Esophagus squamous epithelium (tissue), 5 donors: ENCODE measurements around the gene TMPRSS3. TPM values are rescaled to one million over a fixed set of nuclear protein-coding genes. Genes with fewer than 3 reads are reported as not detected.

Source experiments
- DNase-seq: peaks from one replicate; lab custom pipeline; 2025; lab: John Stamatoyannopoulos, UW
- H3K27ac ChIP-seq, 4 donors: fragments of 200-600 bp; sonication (generic); one replicate each; pipeline ENCODE4 v1.5.1; 2016 to 2019; ENCODE audit warnings: mild to moderate bottlenecking in 1 of 4
- H3K27me3 ChIP-seq, 4 donors: fragments of 200-600 bp; sonication (generic); 1 replicate in 3 of 4; 2 replicates in 1 of 4; pipeline versions ENCODE4 v1.5.1 to v1.6.0; 2017 to 2021; ENCODE audit warnings: antibody characterized with exemption in 1 of 4
- H3K36me3 ChIP-seq, 3 donors: fragments of 200-600 bp; sonication (generic); one replicate each; pipeline ENCODE4 v1.5.1; 2016 to 2019
- H3K4me1 ChIP-seq, 3 donors: fragments of 200-600 bp; sonication (generic); one replicate each; pipeline ENCODE4 v1.5.1; 2017 to 2019
- H3K4me3 ChIP-seq, 4 donors: fragments of 200-600 bp; sonication (generic); 1 replicate in 3 of 4; 2 replicates in 1 of 4; pipeline ENCODE4 v1.5.1; 2016 to 2019; ENCODE audit warnings: mild to moderate bottlenecking in 2 of 4, moderate library complexity in 1 of 4
- H3K9me3 ChIP-seq, 3 donors: fragments of 200-600 bp; sonication (generic); one replicate each; pipeline ENCODE4 v1.5.1; 2016 to 2019
- POLR2A ChIP-seq, 4 donors: fragments of 450-650 bp; IDR thresholded peaks; one replicate each; pipeline ENCODE4 v1.6.1; 2017; ENCODE audit warnings: antibody characterized with exemption in 4 of 4, mild to moderate bottlenecking in 4 of 4, moderate library complexity in 3 of 4
- WGBS, 2 donors: methylation state at CpG; one replicate each; pipeline ENCODE4 v1.1.5; 2018; 5-methylcytosine and 5-hydroxymethylcytosine counted together
- intact Hi-C: fragments of 100-400 bp; cut with DNase I; formaldehyde crosslinking; loops from one replicate; pipeline ENCODE4 v1.15.0; 2022
- total RNA-seq, 4 donors: library from RNA; depleted of rRNA; stranded (reverse); fragments of >200 nt; gene quantifications; one replicate each; pipeline ENCODE4 v1.1.0, GENCODE V29; 2016
- TF ChIP-seq, protein P1 (sequence below), 6 experiments: fragments of 450-650 bp in 4 of 6; fragments of 200-600 bp in 2 of 6; sonication (generic) in 2 of 6; IDR thresholded peaks; one replicate each; pipeline ENCODE4 v1.5.1; 2016 to 2019; ENCODE audit warnings: antibody characterized with exemption in 6 of 6, mild to moderate bottlenecking in 4 of 6, moderate library complexity in 4 of 6
- donor health status: DM: yes; HTN: yes; CAD: no.

Gene TMPRSS3
- total RNA-seq, 4 donors from 2014 or later = 0.09 TPM; not detected in 3

DNA sequence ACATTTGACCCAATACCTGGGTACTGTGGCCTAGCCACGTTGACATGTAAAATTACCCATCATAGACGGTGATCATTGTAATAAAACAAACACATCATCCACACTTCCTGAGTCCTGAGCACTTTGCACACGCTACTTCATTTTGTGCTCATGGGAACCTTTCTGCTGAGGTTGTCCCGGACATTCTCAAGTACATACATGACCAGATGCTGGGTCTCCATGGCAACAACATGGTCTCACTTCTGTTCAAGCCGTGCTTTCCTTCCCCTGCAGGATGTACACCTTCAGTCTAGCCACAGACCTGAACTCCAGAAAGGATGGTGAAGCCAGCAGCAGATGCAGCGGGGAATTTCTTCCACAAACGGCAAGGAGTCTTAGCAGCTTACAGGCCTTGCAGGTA lies 30.6 kb upstream of the TMPRSS3 start:
- no peaks in the 10 kb centered on the region for H3K4me1 ChIP-seq
- WGBS, 2 donors = 70 to 76% methylated on average over 6 to 7 of the region's 7 CpGs
- TF ChIP-seq, protein P1, sequence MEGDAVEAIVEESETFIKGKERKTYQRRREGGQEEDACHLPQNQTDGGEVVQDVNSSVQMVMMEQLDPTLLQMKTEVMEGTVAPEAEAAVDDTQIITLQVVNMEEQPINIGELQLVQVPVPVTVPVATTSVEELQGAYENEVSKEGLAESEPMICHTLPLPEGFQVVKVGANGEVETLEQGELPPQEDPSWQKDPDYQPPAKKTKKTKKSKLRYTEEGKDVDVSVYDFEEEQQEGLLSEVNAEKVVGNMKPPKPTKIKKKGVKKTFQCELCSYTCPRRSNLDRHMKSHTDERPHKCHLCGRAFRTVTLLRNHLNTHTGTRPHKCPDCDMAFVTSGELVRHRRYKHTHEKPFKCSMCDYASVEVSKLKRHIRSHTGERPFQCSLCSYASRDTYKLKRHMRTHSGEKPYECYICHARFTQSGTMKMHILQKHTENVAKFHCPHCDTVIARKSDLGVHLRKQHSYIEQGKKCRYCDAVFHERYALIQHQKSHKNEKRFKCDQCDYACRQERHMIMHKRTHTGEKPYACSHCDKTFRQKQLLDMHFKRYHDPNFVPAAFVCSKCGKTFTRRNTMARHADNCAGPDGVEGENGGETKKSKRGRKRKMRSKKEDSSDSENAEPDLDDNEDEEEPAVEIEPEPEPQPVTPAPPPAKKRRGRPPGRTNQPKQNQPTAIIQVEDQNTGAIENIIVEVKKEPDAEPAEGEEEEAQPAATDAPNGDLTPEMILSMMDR (IDR thresholded peaks at IDR 0.05) = no peak
- no peak for TF ChIP-seq POLR2A (IDR thresholded peaks at IDR 0.05)
- no peak for DNase-seq
- H3K27me3 ChIP-seq = peaks cover 0 to 95% (median 0%) of the 10 kb centered on the region in 4 donors
- intact Hi-C loops = no loop called here
- H3K9me3 ChIP-seq = no peaks in the 10 kb centered on the region
- H3K4me3 ChIP-seq = no peak overlapping the region
- H3K27ac ChIP-seq = no peak overlapping the region
- no peaks in the 10 kb centered on the region for H3K36me3 ChIP-seq

DNA sequence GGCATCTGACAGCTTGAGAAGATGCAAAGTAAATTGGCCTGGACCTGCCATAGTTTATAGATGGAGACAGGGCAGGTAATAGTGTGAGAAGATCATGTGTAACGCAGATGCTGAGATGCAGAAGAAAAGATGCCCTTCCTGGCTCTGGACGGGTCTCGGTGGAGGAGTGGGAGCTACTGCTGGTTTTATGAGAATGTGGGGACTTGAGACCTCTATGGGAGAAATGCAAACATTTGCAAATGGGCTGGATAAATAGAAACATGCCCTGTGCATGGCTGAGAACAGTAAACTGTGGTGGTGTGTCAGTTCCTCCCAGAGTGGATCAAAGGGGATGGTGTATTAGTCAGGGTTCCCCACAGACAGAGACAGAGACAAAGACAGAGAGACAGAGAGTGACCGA lies 29.7 kb upstream of the TMPRSS3 start:
- Histone ChIP-seq H3K27me3 (peaks cover 0 to 95% (median 0%) of the 10 kb centered on the region in 4 donors), H3K36me3 (no peaks in the 10 kb centered on the region), H3K27ac (no peak overlapping the region), H3K4me1 (no peaks in the 10 kb centered on the region), H3K4me3 (no peak overlapping the region), H3K9me3 (peaks cover 0 to 6% (median 0%) of the 10 kb centered on the region in 3 donors)
- intact Hi-C loops = no loop called here
- TF ChIP-seq, protein P1 (IDR thresholded peaks at IDR 0.05) = no peak
- TF ChIP-seq POLR2A (IDR thresholded peaks at IDR 0.05) = no peak
- no peak for DNase-seq
- 54 to 65% methylated on average over 4 of the region's 4 CpGs for WGBS, 2 donors

DNA sequence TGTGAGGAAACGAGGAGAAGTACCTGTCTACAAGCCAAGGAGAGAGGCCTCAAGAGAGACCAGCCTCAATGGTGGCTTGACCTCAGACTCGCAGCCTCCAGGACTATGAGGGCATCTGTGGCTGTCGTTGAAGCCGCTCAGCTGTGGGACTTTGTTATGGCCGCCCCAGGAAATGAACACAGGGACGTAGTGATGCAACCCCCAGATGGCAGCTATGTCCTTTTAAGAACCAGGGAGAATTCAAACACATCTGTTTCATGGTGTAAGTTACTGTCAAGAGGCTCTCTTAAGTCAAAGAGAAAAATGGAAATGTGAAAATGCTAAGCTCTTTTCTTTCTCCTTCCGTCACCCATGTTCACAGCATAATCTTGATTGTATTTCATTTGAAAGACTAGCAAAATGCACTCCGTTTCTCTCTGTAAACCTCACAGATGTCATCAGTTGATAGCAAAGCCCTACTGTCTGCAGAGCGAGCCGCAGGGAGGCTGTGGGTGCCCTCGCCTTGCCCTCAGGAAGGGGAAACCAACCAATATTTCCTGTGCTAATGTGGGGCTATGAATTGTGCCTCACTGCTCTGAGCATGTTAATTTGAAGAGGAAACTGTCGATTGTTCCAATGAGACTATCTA lies 29.2 kb upstream of the TMPRSS3 start:
- no peak for DNase-seq
- no peak for TF ChIP-seq POLR2A (IDR thresholded peaks at IDR 0.05)
- TF ChIP-seq, protein P1 (IDR thresholded peaks at IDR 0.05) = no peak
- intact Hi-C loops = no loop called here
- 54 to 63% methylated on average over 9 to 10 of the region's 12 CpGs for WGBS, 2 donors
- no peaks in the 10 kb centered on the region for H3K4me1 ChIP-seq
- no peak overlapping the region for H3K4me3 ChIP-seq
- H3K27me3 ChIP-seq = peaks cover 0 to 92% (median 0%) of the 10 kb centered on the region in 4 donors
- peaks cover 0 to 6% (median 0%) of the 10 kb centered on the region in 3 donors for H3K9me3 ChIP-seq
- H3K36me3 ChIP-seq = no peaks in the 10 kb centered on the region
- peak overlapping the region in 1 of 4 donors; percentile 23 for H3K27ac ChIP-seq

DNA sequence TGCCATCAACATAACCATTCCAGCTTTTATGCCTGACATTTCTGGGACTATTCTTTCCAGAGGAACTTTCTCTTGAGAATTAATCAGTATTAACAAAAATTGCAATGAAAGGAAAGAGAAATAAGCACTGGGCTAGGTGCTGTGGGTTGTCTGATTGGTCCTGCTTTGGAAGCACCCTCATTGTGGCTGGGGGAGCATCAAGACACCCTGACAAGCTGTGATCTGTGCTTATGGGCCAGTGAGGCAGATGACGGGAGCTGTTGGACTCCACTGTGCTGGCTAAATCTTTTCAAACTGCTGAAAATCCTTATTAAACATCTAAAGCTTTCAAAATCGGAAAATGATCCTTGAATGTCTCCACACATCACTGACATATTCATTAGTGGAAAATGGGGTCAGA lies 27.8 kb upstream of the TMPRSS3 start:
- no peak for DNase-seq
- intact Hi-C loops = no loop called here

DNA sequence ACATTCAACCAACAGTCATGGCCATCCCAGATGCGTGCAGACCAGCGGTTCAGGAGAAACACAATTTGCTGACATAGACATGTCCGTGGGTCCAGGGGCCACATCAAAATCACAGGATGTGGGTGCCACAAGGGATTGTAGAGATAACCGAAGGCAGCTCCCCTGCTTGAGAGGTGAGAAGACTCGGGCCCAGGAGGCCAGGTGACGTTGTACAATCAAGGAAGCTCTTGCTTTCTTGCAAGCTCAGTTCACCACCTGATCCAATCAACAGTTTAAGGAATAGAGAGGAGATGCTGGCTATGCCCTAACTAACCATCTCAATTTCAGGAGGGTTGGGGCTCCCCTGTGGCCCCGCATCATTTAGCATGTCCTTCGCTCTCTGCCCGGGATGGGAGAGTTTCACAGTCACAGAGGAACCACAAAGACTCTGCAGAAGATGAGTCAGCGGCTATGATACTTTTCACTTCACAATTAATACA lies 27.4 kb upstream of the TMPRSS3 start:
- Histone ChIP-seq H3K36me3 (no peaks in the 10 kb centered on the region), H3K4me3 (no peak overlapping the region), H3K9me3 (peaks cover 0 to 6% (median 0%) of the 10 kb centered on the region in 3 donors), H3K4me1 (no peaks in the 10 kb centered on the region), H3K27me3 (peaks cover 0 to 86% (median 0%) of the 10 kb centered on the region in 4 donors), H3K27ac (no peak overlapping the region)
- intact Hi-C loops = no loop called here
- WGBS, 2 donors = 55 to 68% methylated on average over 10 of the region's 10 CpGs
- no peak for DNase-seq
- no peak for TF ChIP-seq POLR2A (IDR thresholded peaks at IDR 0.05)
- TF ChIP-seq, protein P1 (IDR thresholded peaks at IDR 0.05) = no peak

More for the DNA sequence above, 27.8 kb upstream of the TMPRSS3 start:
- Histone ChIP-seq H3K27ac (no peak overlapping the region), H3K27me3 (peaks cover 0 to 86% (median 0%) of the 10 kb centered on the region in 4 donors), H3K9me3 (peaks cover 0 to 6% (median 0%) of the 10 kb centered on the region in 3 donors), H3K4me1 (no peaks in the 10 kb centered on the region), H3K4me3 (no peak overlapping the region), H3K36me3 (no peaks in the 10 kb centered on the region)
- WGBS, 2 donors = 61 to 77% methylated on average over 2 of the region's 2 CpGs
- no peak for TF ChIP-seq POLR2A (IDR thresholded peaks at IDR 0.05)
- TF ChIP-seq, protein P1 (IDR thresholded peaks at IDR 0.05) = no peak
